WI38 (cell line): ENCODE results near the gene ASB2.

Experiments used
- H3K4me3 ChIP-seq: 2 replicates; pipeline ENCODE4 v1.5.1; 2011; ENCODE audit warnings: low read depth, mild to moderate bottlenecking, control low read depth, low read length
- CTCF ChIP-seq: IDR thresholded peaks from 2 replicates; pipeline ENCODE4 v1.5.1; 2012; ENCODE audit warnings: low read depth, mild to moderate bottlenecking, control low read depth, low read length

The ASB2 gene

GRCh38 chr14:94001016-94001415 is 24.6 kb upstream of the ASB2 start:
- H3K4me3 ChIP-seq = no peak overlapping the region
- TF ChIP-seq CTCF = no peak

- no peak for TF ChIP-seq CTCF
- no peak overlapping the region for H3K4me3 ChIP-seq
Observed at GRCh38 chr14:94000267-94000666, 23.9 kb upstream of the ASB2 start.

- TF ChIP-seq CTCF = no peak
- H3K4me3 ChIP-seq = no peak overlapping the region
Observed at GRCh38 chr14:93999573-93999972, 23.2 kb upstream of the ASB2 start.

GRCh38 chr14:93998871-93999403 is 22.6 kb upstream of the ASB2 start:
- H3K4me3 ChIP-seq = no peak overlapping the region

GRCh38 chr14:93997916-93998870 is 21.8 kb upstream of the ASB2 start:
- no peak for TF ChIP-seq CTCF
- no peak overlapping the region for H3K4me3 ChIP-seq

More at GRCh38 chr14:93998871-93999403, 22.6 kb upstream of the ASB2 start:
- no peak for TF ChIP-seq CTCF

- no peak for TF ChIP-seq CTCF
- H3K4me3 ChIP-seq = no peak within 1 kb of the TSS
Observed at GRCh38 chr14:93997082-93997481, 20.7 kb upstream of the ASB2 start, which contains the start of gene CCDC197. CCDC197 (plus strand) TSS chr14:93997301; CDS start chr14:93998132, 831 bp downstream.

- no peak for TF ChIP-seq CTCF
- no peak overlapping the region for H3K4me3 ChIP-seq
Observed at GRCh38 chr14:93996130-93996695, 19.8 kb upstream of the ASB2 start.
